Activated CD4-positive, alpha-beta T cell treated with anti-CD3 and anti-CD28 coated beads, Interleukin-2, amount 50 U/mL, for 48 hours (primary cell): Measurements from ENCODE around the gene SGO1.
"Not testable (repeated sequence)": the region's sequence is repeated elsewhere in the genome, so short reads cannot be mapped to it uniquely, and the experiment has no call there.

Experiments used
- DNase-seq, 2 experiments: peaks; one replicate each; pipeline ENCODE4 v3.0.0-alpha.2; 2020

The SGO1 gene

DNA sequence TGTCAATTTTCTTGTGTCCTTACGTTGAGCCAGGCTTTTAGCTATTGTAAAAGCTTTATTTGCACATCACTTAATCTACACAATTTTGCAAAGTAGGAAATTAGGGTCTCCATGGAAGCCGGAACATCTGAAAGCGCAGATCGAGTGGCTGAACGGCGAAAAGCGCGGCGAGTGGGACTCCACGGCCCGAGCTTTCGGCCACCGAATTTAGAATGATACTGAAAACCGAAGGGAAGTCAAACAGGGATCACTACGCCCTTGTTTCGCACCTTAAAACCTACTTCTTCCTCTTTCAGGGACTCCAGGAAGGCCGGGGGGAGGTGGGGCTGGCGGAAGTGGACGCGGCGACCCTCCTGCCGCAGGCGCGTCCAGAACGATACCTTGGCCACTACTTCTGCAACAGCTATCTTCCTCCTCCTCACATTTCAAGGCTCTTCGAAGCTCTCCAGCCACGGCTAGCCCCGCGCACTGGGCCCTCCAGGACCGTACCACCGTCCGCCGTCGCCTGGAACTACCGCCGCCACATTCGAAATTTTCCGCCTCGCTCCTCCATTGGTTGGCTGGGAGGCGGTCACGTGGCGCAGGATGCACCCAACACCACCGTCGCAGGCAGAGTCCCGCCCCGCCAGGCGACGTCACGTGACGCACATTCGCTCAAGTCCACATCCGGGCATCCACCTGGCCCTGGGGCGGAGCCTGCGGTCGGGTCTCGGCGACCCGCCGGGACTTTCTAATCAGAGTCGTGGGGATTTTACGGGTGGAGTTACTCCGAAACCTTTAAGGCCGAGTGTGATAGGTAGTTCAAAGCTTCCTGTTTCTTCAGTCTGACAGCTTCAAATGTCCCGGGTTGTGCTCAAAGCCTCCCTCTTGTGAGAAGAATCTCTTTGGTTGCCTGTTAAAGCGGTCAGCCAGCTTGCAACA is at the start of gene SGO1:
TSS of gene SGO1 (minus strand) at position 528 of the 921 bp plus-strand sequence. CDS start 2,179 bp downstream, outside the sequence.
- peak; percentile 99 to 100 for DNase-seq

DNA sequence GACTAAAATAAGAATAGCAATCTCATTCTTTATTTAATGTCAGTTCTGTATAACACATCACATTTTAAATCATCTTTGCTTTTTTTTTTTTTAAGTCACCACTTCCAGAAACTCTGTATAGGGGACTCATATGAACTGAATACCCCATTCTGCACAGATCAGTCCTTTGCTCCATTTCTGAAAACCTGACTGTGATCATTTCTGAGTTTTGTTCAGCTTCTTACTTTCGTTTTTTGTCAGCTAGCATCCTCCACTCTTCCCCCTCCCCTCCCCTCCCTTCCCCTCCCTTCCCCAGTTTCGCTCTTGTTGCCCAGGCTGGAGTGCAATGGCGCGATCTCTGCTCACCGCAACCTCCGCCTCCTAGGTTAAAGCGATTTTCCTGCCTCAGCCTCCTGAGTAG is 49.8 kb upstream of the SGO1 start:
- no peak for DNase-seq

DNA sequence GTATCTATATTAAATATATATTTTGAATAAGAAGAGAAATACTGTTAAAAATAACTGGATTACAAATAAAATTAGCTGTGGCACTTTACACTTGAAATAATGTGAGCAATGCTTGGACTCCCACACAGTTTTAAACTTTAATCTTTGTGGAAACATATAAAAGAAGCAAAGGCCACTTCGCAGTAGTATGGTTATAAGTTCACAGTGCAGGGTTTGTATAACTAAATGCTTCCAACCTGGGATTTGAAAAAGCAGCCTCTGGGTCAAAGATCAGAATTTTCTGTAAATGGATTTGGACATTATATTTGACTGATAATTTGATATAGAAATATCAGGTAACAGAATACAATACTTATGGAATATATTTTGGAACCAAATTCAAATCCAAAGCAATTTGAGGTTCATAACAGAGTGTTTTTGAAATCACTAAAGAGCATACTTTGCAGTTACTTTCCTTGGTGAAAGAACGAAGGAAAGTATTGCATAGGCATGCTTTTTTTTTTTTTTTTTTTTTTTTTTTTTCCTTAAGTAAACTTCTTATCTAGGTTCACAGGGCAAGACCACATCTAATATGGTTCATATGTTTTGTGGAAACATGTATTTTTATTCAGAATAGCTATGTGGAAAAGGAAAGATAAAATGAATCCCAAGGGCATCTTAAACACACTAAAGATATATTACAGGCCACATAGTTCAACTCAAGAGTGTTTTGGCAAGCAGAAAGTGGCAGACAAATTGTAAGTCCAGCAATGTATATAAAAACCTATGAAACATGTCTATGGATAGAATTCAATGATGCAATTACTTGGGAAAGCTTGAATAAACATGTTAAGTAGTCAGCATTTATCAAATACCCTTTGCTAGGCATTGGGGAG is 47.1 kb upstream of the SGO1 start:
- no peak for DNase-seq

DNA sequence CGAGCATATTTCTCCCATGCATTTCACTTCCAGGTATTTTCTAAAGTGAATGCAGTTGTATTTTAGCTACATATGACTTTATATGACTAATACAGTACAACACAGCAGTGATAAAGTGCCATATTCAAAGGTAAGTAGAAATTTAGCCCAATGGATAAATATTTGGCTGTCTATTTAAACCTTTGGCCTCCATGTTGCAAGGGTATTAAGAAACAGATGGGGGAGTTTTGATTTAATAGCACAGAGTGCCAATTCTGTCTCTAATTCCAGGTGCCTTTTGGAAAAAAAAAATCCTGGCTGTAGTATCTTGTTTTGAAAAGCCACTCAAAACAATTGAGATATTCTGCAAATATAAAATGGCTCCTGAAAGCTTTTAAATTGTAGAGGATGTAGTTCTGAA is 44.9 kb upstream of the SGO1 start:
- DNase-seq, result no peak

DNA sequence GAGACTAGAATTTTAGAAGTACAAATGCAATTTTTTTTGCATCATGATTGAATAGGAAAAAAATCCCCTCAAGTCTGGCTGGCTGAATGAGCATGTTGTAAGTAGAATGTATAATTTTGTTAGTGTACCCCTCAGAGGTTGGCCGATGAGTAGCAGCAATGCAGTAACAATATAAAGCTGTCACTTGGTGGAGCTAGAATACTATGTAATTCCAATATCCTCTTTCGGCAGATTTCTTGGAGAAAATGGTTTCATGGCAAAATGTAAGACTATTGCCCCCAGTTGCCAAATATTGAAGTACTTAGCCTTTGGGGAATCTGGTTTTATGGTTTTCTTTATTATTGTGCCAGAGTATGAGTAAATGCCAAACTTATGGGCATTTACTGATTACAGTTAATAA is 39.8 kb upstream of the SGO1 start:
- DNase-seq, result no peak

DNA sequence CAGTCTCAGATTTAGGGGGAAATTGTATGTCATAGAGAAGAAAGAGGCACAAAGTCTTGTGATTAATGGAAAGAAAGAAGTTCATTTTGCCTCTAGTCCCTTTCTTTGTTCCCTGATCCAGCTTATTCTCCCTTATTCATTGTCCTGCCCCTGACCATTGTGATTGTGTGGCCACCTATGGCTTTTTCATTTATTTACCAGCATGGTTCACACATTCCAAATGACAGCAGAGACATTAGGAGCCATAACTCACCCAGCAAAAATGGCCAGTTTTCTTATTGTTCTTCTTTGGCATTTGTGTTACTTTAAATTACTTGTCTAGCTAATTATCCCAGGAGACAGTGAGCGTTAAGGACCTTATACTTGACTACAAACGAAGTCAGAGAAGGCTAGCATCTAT is 36.3 kb upstream of the SGO1 start:
- no peak for DNase-seq

DNA sequence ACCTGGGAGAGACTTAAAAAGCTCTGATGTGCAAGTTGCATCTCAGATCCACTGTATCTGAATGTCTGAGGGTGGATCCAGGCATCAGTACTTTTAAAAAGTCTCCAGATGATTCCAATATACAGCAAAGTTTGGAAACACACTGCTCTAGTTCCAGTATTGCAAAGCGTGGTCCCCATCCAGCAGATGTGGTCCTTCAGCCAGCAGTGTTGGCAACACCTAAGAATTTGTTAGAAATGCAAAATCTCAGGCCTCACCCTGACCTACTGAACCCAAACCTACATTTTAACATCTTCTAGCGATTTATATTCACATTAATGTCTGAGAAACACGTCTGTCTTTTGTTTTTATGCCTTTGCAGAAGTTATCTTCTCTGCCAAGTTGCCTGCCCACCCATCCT is 32.2 kb upstream of the SGO1 start:
- DNase-seq, result no peak

DNA sequence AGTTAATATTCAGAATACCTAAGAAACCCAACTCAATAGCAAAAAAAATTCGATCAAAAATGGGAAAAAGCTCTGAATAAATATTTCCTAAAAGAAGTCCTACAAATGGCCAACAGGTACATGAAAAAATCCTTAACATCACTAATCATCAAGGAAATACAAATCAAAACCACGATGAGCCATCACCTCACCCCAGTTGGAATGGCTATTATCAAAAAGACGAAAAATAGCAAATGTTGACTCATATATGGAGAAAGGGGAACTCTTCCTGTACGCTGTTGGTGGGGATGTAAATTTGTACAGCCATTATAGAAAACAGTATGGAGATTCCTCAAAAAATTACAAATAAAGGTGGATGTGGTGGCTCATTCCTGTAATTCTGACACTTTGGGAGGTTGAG is 29.6 kb upstream of the SGO1 start:
- DNase-seq, result no peak

DNA sequence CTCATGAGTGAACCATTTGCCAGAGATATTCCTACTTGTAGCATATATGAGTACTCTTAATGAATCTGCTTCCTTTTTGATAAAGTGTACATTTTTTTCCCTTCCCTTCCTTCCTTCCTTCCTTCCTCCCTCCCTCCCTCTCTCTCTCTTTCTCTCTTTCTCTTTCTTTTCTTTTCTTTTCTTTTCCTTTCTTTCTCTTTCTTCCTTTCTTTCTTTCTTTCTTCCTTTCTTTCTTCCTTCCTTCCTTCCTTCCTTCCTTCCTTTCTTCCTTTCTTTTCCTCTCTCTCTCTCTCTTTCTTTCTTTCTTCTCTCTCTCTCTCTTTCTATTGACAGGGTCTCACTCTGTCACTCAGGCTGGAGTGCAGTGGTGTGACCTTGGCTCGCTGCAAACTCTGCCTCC is 27.5 kb upstream of the SGO1 start:
- not testable (repeated sequence) for DNase-seq

DNA sequence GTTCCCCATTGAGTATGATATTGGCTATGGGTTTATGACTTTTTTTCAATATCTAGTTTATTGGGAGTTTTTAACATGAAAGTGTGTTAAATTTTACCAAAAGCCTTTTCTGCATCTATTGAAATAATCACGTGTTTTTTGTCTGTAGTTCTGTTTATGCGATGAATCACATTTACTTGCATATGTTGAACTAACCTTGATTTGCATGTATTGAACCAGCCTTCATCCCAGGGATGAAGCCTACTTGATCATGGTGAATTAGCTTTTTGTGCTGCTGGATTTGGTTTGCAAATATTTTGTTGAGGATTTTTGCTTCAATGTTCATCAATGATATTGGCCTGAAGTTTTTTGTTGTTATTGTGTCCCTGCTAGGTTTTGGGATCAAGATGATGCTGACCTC is 21.9 kb upstream of the SGO1 start:
- DNase-seq, result not testable (repeated sequence)

DNA sequence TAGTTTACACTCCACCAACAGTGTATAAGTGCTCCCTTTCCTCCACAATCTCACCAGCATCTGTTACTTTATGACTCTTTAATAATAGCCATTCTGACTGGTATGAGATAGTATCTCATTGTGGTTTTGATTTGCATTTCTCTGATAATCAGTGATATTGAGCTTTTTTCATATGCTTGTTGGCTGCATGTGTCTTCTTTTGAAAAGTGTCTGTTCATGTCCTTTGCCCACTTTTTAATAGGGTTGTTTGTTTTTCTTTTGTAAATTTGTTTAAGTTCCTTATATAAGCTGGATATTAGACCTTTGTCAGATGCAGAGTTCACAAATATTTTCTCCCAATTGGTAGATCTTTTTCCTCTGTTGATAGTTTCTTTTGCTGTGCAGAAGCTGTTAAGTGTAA is 19.9 kb upstream of the SGO1 start:
- not testable (repeated sequence) for DNase-seq

DNA sequence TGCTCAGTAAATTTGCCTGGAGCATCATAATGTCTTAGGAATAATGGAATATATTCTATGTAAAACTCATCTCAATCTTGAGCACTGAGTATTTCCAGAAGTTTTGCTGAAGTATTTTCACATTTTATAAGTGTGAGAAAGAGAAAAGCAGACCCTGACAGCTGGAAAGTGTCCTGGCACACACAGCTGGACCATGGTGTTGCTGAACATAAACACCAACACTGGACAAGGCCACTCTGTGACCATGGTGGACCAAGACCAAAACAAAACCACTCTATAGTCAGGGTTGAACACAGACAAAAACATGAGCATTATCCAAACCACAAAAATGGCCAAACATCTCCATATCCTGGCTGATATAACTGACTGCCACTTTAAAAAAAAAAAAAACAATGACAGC is 15.1 kb upstream of the SGO1 start:
- DNase-seq, result no peak

DNA sequence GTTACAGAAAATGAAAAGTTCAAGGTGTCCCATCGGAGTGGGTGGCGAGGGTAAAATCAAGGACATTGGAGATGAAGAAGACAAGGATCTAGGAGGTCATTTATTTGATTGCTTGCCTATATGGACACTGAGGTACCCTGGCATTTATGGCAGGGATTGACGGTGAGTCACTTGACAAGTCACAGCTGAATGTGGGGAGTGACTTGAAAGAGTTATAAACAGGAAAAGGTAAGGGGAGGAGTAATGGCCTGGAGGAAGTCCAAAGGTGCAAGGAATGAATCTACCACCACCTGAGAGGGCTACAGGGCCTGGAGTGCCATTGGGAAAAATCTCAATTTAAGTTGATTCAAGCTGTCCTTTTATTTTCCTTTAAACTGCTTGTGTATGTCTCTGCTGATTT is 11.8 kb upstream of the SGO1 start:
- DNase-seq, result no peak

DNA sequence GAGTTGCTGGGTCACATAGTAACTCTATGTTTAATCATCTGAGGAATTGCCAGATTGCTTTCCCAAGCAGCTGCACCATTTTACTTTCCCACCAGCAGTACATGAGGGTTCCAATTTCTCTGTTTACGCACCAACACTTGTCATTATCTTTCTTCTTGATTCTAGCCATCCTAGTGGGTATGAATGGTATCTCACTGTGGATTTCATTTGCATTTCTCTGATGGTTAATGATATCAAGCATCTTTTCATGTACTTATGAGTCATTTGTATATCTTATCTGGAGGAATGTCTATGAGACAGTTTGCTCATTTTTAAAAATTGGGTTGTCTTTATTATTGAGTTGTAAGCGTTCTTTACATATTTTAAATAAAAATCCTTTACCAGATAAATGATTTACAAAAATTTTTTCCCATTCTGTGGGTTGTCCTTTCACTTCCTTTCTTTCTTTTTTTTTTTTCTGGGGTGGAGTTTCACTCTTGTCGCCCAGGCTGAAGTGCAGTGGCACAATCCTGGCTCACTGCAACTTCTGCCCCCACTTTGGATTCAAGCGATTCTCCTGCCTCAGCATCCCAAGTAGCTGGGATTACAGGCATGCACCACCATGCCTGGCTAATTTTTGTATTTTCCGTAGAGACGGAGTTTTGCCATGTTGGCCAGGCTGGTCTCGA is 8.9 kb upstream of the SGO1 start:
- no peak for DNase-seq

DNA sequence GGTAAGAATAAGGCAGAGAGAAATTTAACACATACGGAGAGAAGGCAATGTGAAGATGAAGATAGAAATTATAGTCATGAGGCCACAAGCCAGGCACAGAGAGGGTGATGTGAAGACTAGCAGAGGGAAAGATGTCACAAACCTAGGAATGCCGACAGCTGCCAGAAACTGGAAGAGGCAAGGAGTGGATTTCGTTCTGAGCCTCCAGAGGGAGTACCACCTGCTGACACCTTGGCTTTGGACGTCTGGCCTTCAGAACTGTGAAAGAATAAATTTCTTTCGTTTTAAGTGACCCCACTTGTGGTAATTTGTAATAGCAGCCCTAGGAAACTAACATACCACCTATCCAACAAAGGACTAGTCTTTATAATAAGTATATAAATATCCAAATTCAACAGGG is 5.0 kb upstream of the SGO1 start:
- no peak for DNase-seq

DNA sequence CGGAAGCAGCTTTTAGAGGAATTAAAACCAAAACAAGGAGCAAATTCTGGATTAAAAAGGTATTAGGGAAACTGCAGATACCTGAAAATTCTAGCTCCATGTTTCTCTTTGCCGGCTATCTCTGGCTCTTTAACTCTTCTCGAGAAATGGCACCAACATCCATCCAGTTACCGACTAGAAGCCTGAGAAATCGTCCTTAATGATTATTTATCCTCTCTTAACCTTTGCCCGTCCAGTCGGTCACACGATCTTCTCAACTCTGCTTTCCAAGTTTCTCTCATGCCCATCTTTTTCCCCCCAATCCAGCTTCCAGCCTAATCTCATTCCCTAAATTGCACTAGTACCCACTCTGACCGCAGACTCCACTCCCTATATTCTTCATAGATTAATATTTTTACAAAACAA is 596 bp upstream of the SGO1 start:
- no peak for DNase-seq

DNA sequence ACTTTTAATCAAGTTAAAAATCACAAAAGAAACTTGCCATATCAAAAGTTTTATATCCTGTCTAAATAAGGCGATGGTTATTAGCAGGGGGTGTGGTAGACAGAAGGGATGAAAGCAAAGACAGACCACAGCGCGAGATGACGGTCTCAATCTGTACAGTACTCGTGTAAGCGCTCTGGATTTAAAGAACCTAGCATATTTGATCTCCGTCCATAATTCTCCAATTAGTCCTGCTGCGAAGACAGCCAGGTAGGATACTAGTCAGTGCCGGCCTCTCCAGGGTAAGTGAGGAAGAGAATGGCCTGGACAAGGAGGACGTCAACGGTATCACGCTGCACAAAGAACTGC is 701 bp downstream of the SGO1 start:
- peak; percentile 14 to 35 for DNase-seq

DNA sequence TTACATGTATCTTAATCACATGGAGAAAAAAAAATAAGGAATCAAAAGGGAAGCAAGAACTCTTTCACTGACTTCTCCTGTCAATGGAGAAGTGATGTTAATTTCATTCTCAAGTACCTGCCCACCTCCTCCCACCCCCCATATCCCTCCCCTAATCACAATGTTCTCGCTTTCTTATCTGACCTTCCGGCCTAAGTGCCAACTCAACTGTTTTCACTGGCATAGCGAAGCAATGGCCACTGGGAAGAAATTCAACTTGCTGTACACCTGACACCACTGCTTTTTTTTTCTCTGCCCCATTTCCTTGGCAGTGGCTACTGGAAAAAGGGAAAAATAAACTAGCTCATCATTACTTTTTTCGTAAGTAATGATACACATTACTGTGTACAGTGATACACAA is 3.8 kb downstream of the SGO1 start:
- no peak for DNase-seq

DNA sequence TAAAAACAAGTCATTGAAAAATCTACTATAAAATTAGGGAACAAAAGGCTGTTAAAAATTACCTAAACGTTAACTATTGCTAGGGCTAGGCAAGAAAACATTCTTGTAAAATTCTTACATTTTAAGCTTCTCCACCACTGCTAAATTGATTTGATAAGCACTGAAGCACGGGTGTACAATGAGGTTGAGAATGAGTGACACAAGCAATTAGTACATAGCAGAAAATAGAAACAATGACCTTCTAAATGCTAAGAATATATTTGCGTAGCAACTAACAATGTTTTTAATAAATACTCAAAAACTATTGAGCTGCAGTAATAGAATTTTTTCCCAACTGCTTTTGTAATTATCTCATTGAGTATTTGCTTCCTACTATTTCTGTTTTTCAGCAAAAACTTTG is 4.7 kb downstream of the SGO1 start:
- no peak for DNase-seq

DNA sequence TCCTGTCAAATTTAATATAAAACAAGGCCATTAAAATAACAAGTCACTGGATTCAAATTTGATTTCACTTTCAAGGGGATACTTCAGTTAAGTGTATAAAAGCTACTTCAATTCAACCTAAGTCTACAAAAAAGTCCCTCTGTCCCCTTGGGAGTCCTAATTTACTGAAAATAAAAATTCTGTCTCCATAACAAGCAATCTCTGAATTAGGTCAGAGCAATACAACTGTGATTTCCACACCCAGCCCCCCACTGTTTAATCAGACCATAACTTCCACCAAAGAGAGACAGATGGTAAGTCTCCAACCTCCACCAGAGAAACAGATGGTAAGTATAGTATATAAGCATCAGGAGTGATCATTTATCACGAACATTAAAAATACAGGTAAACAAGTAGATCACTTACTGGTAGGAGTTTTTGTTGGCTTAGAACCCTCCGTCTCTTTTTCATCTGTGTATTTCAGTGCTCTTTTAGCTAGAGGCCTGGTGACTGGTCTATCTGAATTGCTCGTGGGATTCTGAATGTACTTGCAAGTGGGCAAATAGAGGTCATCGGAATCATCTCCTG is 12.1 kb downstream of the SGO1 start:
- no peak for DNase-seq

DNA sequence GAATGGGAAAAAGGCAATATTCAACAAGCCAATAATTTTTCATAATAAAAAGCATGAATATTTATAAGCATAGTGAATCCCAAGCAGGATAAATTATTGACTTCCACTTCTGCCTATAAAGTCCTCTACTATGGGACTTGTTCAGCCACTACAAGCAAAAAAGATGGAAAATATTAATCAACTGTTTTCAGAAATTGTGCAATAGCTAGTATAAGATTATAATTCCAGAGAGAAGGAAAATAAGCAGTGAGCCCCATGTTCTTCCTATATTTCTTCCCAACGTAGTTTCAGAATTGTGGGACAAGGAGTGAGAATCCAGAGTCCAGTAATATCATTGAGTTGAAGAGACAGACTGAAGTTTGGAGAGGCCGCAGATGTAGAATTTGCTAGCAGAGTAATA is 24.3 kb downstream of the SGO1 start:
- no peak for DNase-seq

DNA sequence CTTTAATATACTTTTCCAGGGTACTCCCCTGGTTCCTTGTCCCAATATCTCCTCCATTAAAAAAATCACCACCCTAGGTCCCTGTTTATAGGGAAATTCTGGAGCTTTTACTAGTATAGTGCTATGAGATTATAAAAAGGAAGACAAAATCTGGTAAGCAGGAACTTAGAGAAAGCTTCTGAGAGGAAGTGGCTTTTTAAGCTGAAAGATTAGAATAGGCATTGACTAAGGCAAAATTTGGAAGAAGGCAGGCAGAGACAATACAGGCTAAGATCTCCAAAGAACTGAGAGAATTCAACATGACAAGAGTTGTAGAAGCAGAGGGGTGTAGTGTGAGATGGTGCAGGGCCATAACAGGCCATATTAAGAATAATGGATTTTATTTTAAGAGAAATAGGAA is 25.8 kb downstream of the SGO1 start:
- DNase-seq, result no peak

DNA sequence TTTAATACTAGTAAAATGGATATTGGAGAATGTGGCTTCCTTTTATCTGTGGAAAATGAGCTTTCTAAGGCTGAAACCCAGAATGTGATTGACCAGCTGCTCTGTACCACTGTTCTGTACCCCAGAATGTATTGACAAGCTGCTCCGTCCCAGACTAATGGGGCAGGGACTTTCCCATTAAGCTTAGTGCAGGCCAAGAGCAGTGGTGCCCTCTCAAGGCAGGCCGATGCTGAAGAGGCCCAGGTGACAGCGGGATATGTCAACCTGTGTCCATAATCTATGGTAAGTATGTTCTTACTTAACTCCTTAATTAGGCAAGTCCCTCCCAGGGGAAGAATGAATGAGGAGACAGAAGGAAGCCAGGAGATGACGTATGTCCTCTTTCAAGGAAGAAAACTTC is 31.1 kb downstream of the SGO1 start:
- DNase-seq, result no peak
